ENCODE measurements around the gene CATSPER1. TPM values are rescaled to one million over a fixed set of nuclear protein-coding genes. Genes with fewer than 3 reads are reported as not detected.

The CATSPER1 gene
- total RNA-seq, 1 experiment from 2014 or later: 0.15 TPM

Other genes starting within 250 kb of the CATSPER1 start
- 35.0 TPM for gene AP5B1, start 245.5 kb downstream of the CATSPER1 start, total RNA-seq (2021; ENCODE audit: unreplicated experiment)
- 0.23 TPM for gene OVOL1, start 239.4 kb downstream of the CATSPER1 start, total RNA-seq (2021; ENCODE audit: unreplicated experiment)
- not detected for gene SNX32, start 192.5 kb downstream of the CATSPER1 start, total RNA-seq (2021; ENCODE audit: unreplicated experiment)
- 1,911 TPM for gene CFL1, start 168.3 kb downstream of the CATSPER1 start, total RNA-seq (2021; ENCODE audit: unreplicated experiment)
- 140 TPM for gene MUS81, start 166.0 kb downstream of the CATSPER1 start, total RNA-seq (2021; ENCODE audit: unreplicated experiment)
- 23.7 TPM for gene EFEMP2, start 153.7 kb downstream of the CATSPER1 start, total RNA-seq (2021; ENCODE audit: unreplicated experiment)
- not detected for gene CTSW, start 146.6 kb downstream of the CATSPER1 start, total RNA-seq (2021; ENCODE audit: unreplicated experiment)
- gene FIBP, start 138.0 kb downstream of the CATSPER1 start, total RNA-seq (2021; ENCODE audit: unreplicated experiment): 105 TPM
- gene CCDC85B, start 135.8 kb downstream of the CATSPER1 start, total RNA-seq (2021; ENCODE audit: unreplicated experiment): 85.4 TPM
- 186 TPM for gene FOSL1, start 126.1 kb downstream of the CATSPER1 start, total RNA-seq (2021; ENCODE audit: unreplicated experiment)
- 84.7 TPM for gene C11orf68, start 107.4 kb downstream of the CATSPER1 start, total RNA-seq (2021; ENCODE audit: unreplicated experiment)
- gene DRAP1, start 107.1 kb downstream of the CATSPER1 start, total RNA-seq (2021; ENCODE audit: unreplicated experiment): 581 TPM
- not detected for gene TSGA10IP, start 81.0 kb downstream of the CATSPER1 start, total RNA-seq (2021; ENCODE audit: unreplicated experiment)
- gene SART1, start 64.7 kb downstream of the CATSPER1 start, total RNA-seq (2021; ENCODE audit: unreplicated experiment): 76.4 TPM
- 64.6 TPM for gene EIF1AD, start 24.3 kb downstream of the CATSPER1 start, total RNA-seq (2021; ENCODE audit: unreplicated experiment)
- 494 TPM for gene BANF1, start 24.0 kb downstream of the CATSPER1 start, total RNA-seq (2021; ENCODE audit: unreplicated experiment)
- gene CST6, start 14.5 kb downstream of the CATSPER1 start, total RNA-seq (2021; ENCODE audit: unreplicated experiment): 0.23 TPM
- gene GAL3ST3, start 22.7 kb upstream of the CATSPER1 start, total RNA-seq (2021; ENCODE audit: unreplicated experiment): not detected
- 271 TPM for gene SF3B2, start 25.9 kb upstream of the CATSPER1 start, total RNA-seq (2021; ENCODE audit: unreplicated experiment)
- gene PACS1, start 43.8 kb upstream of the CATSPER1 start, total RNA-seq (2021; ENCODE audit: unreplicated experiment): 91.8 TPM
- gene KLC2, start 231.2 kb upstream of the CATSPER1 start, total RNA-seq (2021; ENCODE audit: unreplicated experiment): 85.1 TPM
- gene RAB1B, start 242.2 kb upstream of the CATSPER1 start, total RNA-seq (2021; ENCODE audit: unreplicated experiment): 256 TPM

Data from Panc1 (cell line).